Colonic mucosa (tissue), 4 donors: ENCODE data around the gene IFNAR1. TPM values are rescaled to one million over a fixed set of nuclear protein-coding genes. Genes with fewer than 3 reads are reported as not detected.
A peak's percentile ranks its signal among the peaks of the same experiment; 100 is the strongest.

ENCODE experiments used
- DNase-seq: peaks from one replicate; pipeline ENCODE4 v3.0.0-alpha.2; 2020
- H3K27ac ChIP-seq: fragments of 200-600 bp; one replicate; pipeline ENCODE4 v1.8.0; 2021
- H3K27me3 ChIP-seq: fragments of 200-600 bp; one replicate; pipeline ENCODE4 v1.8.0; 2021
- H3K36me3 ChIP-seq: fragments of 200-600 bp; one replicate; pipeline ENCODE4 v1.8.0; 2021
- H3K4me1 ChIP-seq: fragments of 200-600 bp; one replicate; pipeline ENCODE4 v1.8.0; 2021; ENCODE audit warnings: mild to moderate bottlenecking
- H3K4me3 ChIP-seq: fragments of 200-600 bp; one replicate; pipeline ENCODE4 v1.8.0; 2021
- H3K9ac ChIP-seq, 2 donors: one replicate each; pipeline ENCODE4 v1.7.0; 2013; ENCODE audit warnings: control low read depth in 2 of 2, low read depth in 2 of 2, low read length in 2 of 2
- H3K9me3 ChIP-seq: fragments of 200-600 bp; one replicate; pipeline ENCODE4 v1.8.0; 2021
- intact Hi-C: fragments of 100-400 bp; cut with DNase I; formaldehyde crosslinking; loops from one replicate; pipeline ENCODE4 v1.14.1; 2022
- total RNA-seq, 2 donors: library from RNA; stranded (reverse); fragmentation: NEBNext Ultra II Directional in 1 of 2; extraction: Animal tissue kit (Norgen Biotek cat#: 25700) in 1 of 2; gene quantifications; one replicate each; pipeline ENCODE4 v1.2.1, GENCODE V29; 2021
- TF ChIP-seq, protein P1 (sequence below): fragments of 200-600 bp; IDR thresholded peaks from one replicate; pipeline ENCODE4 v1.8.0; 2022; ENCODE audit warnings: antibody characterized with exemption, mild to moderate bottlenecking
- donor health status: healthy.
- donor health status: DM: no; HTN: no; CAD: no.
- donor health status: DM: no; HTN: no; CAD: no.

The IFNAR1 gene
- total RNA-seq, 2 donors from 2014 or later = 32.3 to 62.2 TPM

DNA sequence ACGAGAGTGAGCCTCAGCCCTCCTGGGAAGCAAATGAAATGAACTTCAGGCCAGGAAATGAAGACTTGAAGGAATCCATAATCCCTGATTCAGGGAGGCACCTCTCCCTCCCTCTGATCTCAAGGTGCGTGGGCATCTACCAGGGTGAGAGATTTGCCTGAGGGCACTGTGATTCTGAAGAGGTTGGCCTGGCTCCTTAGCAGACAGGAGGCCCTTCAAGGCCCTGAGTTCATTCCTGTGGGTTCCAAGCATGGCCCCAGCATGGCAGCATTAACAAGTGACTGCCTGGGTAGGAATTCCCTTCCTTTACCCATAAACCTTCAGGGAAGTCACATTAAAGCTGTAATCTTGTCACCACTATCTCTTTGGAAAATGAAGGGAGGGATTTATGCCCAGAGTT, 48.7 kb downstream of the IFNAR1 start:
- Histone ChIP-seq H3K27ac (peak overlapping the region; percentile 31), H3K27me3 (no peaks in the 10 kb centered on the region), H3K4me3 (no peak overlapping the region), H3K9ac (peak overlapping the region in 1 of 2 donors; percentile 23), H3K4me1 (no peaks in the 10 kb centered on the region), H3K36me3 (no peaks in the 10 kb centered on the region), H3K9me3 (no peaks in the 10 kb centered on the region)
- DNase-seq = no peak
- intact Hi-C loops = loop anchor here (5.0 to 10.0 kb wide), 2 partner anchors 71 to 171 kb away; no protein-coding TSS in a partner anchor
- TF ChIP-seq, protein P1, sequence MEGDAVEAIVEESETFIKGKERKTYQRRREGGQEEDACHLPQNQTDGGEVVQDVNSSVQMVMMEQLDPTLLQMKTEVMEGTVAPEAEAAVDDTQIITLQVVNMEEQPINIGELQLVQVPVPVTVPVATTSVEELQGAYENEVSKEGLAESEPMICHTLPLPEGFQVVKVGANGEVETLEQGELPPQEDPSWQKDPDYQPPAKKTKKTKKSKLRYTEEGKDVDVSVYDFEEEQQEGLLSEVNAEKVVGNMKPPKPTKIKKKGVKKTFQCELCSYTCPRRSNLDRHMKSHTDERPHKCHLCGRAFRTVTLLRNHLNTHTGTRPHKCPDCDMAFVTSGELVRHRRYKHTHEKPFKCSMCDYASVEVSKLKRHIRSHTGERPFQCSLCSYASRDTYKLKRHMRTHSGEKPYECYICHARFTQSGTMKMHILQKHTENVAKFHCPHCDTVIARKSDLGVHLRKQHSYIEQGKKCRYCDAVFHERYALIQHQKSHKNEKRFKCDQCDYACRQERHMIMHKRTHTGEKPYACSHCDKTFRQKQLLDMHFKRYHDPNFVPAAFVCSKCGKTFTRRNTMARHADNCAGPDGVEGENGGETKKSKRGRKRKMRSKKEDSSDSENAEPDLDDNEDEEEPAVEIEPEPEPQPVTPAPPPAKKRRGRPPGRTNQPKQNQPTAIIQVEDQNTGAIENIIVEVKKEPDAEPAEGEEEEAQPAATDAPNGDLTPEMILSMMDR = no peak

DNA sequence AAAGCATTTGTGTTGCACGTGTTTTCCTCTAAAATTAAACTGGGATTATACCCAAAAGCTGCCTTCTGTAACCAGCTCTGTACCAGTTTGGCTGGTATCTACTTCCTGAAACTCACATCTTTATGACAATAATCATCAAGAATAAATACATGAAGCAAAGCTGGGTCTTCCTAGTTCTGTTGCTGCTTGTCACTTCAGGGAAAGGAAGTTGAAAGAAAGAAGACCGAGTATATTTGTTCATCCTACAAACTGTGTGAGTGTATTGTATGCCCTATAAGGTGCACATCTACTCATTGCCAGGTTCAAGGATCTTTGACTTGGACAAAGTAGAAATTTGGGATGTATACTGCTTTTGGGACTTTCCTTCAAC, 49.3 kb downstream of the IFNAR1 start:
- Histone ChIP-seq H3K4me1 (no peaks in the 10 kb centered on the region), H3K36me3 (no peaks in the 10 kb centered on the region), H3K4me3 (no peak overlapping the region), H3K9ac (no peak overlapping the region), H3K27me3 (no peaks in the 10 kb centered on the region), H3K27ac (peak overlapping the region; percentile 31), H3K9me3 (no peaks in the 10 kb centered on the region)
- intact Hi-C loops = loop anchor here (5.0 to 10.0 kb wide), 2 partner anchors 71 to 172 kb away; no protein-coding TSS in a partner anchor
- DNase-seq = no peak
- TF ChIP-seq, protein P1 = no peak

DNA sequence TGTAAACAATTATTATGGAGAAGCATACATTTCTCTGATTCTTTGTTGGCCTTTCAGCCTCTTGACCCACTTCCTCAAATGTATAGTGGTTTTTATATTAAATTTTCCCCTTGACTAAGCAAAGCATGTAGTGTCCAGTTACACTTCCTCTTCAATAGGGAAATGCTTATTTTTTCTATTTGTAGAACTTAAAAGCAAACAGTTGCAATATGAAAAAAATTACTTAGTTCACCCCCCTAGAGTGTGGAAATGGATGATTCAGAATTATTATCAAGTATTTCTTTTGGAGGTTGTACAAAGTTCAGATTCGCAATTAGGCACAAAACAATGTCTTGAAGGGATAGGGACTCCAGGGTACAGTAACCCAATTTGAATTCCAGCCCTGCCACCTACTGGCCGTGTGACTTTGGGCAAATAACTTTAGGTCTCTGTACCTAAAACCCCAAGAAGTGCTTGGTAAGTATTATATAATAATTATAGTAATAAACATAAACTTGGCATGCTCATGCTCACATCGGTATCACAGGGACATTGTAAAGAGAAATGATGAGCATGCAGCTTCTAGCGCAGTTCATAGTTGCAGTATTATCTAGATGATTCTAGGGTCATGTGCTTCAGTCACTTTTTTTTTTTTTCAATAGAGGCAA, 49.8 kb downstream of the IFNAR1 start:
- peak; percentile 75 for DNase-seq
- Histone ChIP-seq H3K27me3 (no peaks in the 10 kb centered on the region), H3K9me3 (no peaks in the 10 kb centered on the region), H3K36me3 (no peaks in the 10 kb centered on the region), H3K4me1 (no peaks in the 10 kb centered on the region), H3K4me3 (no peak overlapping the region), H3K9ac (no peak overlapping the region), H3K27ac (peak overlapping the region; percentile 31)
- TF ChIP-seq, protein P1 = peak; percentile 63
- intact Hi-C loops = loop anchor here (5.0 to 10.0 kb wide), 2 partner anchors 70 to 172 kb away; no protein-coding TSS in a partner anchor

DNA sequence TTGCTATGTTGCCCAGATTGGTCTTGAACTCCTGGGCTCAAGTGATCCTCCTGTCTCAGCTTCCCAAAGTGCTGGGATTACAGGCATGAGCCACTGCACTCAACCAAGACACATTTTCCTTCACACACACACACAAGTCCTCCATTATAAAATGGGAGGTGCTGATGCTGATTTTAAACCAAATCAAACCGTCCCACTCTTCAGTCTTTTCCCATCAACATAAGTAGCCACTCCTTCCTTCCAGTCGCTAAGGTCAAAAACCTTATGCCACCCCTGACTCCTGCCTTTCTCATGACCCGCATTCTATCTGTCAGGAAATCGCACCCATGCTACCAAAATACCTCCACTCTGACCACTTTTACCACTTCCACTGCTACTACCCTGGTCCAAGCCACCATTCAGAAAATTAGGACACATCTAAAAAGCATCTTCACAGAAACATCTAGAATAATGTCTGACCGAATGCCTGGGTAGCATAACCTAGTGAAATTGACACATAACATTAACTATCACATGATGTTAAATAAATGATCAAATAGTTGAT, 50.4 kb downstream of the IFNAR1 start:
- Histone ChIP-seq H3K36me3 (no peaks in the 10 kb centered on the region), H3K27me3 (no peaks in the 10 kb centered on the region), H3K9me3 (no peaks in the 10 kb centered on the region), H3K4me3 (no peak overlapping the region), H3K4me1 (no peaks in the 10 kb centered on the region), H3K9ac (no peak overlapping the region), H3K27ac (no peak overlapping the region)
- no peak for DNase-seq
- TF ChIP-seq, protein P1 = no peak
- intact Hi-C loops = loop anchor here (10.0 kb wide), 1 partner anchor 70 kb away; no protein-coding TSS in a partner anchor

DNA sequence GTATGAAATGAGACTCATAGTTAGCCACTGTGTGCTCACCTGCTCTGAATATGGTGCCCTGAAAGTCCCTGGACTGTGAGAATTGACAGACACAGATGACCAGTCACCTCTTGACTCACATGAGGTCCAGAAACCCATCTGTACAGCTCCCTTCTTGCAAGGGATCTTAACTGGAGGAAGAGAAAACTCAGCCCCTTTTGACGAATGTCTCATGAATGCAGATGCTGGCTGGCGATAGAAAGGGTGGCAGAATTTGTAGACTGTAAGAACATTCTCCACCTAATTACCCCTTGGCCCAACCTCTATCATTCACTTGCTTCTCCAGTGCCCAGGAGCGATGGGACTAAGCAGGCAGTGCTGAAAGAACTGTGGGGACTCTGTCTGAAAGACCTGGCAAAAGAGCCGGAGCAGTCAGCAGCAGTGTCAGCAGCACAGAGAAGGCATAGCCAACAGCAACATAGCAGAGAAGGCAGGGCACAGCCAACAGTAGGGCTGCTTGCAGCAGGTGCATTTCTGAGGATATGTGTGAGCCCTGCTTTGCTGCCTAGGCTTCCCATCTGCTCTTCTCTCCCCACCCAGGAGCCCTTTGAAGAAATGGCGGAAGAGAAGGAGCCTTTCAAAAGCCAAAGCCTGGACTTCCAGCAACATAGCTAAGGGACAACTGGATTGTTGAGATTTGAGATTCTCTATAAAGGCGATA, 52.6 kb downstream of the IFNAR1 start:
- no peak for DNase-seq
- intact Hi-C loops = loop anchor here (10.0 kb wide), 1 partner anchor 67 kb away; no protein-coding TSS in a partner anchor
- Histone ChIP-seq H3K27ac (no peak overlapping the region), H3K9ac (no peak overlapping the region), H3K27me3 (no peaks in the 10 kb centered on the region), H3K36me3 (no peaks in the 10 kb centered on the region), H3K4me1 (peaks cover 3% of the 10 kb centered on the region), H3K4me3 (no peak overlapping the region), H3K9me3 (no peaks in the 10 kb centered on the region)
- TF ChIP-seq, protein P1 = no peak
